ENCODE measurements around the gene MDGA2.

GRCh38 chr14:47507861-47508260, 167.5 kb downstream of the MDGA2 start:
- TF ChIP-seq POLR2AphosphoS5 (IDR thresholded peaks at IDR 0.05; ENCODE audit: borderline replicate concordance, low read depth, low read length) (no peak), EZH2 (IDR thresholded peaks at IDR 0.05) (no peak), FOXP2 (optimal IDR thresholded peaks at IDR 0.05; ENCODE audit: control extremely low read depth, extremely low read length, insufficient read depth) (no peak)
